ENCODE results near the gene MAP3K14.

Gene MAP3K14

DNA sequence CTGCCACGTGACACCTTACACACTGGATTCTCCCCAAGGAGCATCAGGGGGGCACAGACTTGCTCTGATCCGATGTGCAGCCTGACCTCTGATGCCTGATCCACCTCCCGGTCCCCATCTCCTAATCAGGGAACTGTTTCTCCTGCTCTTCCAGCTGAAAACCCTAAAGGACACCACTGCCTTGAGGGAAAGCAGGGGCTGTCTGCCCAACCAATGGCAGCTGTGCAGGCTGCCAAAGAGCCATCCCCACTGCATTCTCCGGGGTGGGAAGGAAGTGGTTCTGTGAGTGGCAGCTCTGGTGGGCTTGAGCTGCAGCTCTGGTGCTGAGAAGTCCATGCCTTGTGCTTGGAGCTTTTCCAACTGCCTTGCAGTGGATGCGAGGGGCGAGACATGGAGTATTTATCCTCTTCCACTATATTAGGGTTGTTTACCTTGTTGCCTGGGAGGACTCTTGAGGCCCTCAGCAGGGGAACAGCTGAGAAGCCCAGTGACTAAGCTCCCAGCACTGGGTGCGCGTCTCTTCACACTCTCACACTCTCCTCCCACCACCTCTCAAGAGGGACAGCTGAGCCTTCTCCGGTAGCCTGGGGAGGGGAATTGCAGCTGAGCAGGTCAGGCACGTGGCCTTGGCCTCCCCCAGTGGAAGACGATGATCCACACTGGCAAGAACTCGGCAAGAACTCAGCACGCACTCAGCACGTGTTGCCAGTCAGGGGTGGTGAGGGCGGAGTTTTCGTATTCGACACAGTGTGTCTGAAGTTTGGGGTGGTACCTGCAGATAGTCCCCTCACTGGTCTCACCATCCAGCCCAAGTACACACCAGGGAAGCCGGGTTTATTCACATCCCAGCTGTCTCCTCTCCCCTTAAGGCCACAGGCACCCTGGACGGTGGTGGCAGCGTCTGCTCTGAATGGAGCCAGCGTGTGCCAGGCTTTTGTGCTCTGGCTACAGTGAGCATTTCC, 33.9 kb downstream of the MAP3K14 start:
- peak; percentile 75 for DNase-seq (ENCODE audit: low read depth)

DNA sequence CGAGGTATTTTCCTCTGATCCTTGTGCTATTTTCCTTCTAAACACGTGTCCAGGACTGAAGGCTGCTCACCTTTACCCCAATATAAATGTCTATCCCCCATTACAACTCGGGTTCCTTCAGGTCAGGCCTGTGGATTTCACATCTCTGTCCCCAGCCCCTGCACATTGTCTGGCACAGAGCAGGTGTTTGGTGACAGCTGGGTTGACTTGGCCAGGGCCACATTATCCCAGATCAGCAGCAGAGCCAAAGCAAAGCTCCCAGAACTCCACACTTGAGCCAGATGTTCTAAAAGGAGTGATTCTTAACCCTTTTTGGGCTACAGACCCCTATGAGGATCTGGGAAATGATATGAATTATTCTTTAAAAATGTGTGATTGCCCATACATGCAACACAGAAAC, 36.9 kb downstream of the MAP3K14 start:
- no peak for DNase-seq (ENCODE audit: low read depth)

DNA sequence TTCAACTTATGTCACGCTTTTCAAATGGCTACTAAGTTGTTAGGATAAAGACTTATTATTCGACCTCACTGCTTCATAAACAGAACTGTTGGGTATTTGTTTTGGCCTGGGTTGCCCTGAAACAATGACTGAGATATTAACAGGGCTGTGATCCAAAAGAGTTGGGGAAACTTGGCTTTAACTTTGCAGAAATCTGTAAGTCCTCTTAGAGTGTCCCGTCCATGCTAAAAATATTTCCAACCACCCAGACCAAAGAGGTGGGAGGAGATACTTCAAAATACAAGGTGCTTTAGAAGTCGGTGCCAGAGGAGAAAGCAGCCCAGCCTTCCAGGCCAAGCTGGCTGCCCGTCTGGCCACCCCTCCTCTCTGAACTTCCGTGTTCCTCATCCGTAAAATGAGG, 38.8 kb downstream of the MAP3K14 start:
- no peak for DNase-seq (ENCODE audit: low read depth)

GRCh38 chr17:45277216-45277849, 39.5 kb downstream of the MAP3K14 start:
- peak; percentile 85 for DNase-seq (ENCODE audit: low read depth)

DNA sequence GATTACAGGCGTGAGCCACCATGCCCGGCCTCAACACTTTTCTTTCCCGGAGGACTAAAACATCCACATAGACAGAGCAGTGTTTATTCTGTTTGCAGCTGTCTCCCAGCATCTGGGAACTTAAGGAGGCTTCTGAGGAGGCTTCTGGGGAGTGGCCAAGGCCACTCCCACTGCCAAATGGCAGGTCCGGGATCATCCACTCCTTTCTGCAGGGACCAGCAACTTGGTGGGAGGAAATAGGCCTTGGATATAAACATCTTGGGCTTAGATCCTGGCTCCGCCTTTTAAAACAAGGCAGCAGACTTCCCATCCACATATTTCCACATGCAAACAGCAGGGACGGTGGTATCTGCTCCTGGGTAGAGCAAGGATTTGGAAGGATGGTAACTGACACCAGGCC, 40.8 kb downstream of the MAP3K14 start:
- DNase-seq (ENCODE audit: low read depth) = peak; percentile 29

GRCh38 chr17:45274033-45274432, 42.8 kb downstream of the MAP3K14 start:
- no peak for DNase-seq (ENCODE audit: low read depth)

GRCh38 chr17:45273551-45273957, 43.3 kb downstream of the MAP3K14 start:
- DNase-seq (ENCODE audit: low read depth) = no peak

GRCh38 chr17:45271603-45272002, 45.2 kb downstream of the MAP3K14 start:
- DNase-seq (ENCODE audit: low read depth) = no peak

DNA sequence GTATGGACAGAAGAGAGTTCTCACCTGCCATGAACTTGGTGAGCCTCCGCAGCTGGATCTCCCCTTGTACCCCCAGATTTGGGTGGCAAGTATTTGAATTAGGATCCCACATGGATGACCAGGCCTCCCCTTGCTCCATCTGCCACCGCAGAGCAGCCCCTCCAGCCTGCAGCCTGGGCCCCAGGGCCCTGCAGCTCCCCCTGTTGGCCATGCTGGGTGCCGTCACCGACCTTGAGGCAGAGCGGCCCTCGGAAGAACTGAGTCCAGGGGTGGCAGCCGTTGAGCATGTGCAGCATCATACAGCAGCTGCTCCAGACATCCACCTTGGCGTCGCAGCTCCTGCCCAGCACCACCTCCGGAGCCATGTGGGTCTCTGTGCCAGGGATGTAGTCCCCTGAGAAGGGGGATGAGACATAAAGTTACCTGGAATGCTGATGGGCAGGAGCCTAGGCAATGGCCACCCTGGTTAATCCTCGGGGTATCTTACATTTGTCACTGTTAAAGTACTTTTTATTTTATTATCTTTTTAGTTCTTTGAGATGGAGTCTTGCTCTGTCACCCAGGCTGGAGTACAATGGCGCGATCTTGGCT, 45.9 kb downstream of the MAP3K14 start:
- no peak for DNase-seq (ENCODE audit: low read depth)

DNA sequence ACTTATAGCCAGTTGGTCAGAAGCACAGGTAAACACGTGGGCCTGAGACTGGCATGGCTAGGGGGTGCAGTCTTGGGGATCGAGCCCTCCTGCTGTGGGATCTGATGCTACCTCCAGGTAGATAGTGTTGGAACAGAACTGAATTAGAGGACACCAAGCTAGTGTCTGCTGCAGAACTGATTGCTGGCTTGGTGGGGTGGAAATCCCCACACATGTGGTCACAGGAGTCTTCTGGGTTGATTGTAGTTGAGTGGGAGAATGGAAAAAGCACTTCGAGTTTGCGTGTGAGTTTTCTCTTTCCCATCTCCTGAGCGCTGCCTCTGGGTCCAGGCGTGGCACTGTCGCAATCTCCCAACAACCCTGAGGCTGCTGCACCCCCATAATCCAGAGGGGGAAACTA, 46.9 kb downstream of the MAP3K14 start:
- DNase-seq (ENCODE audit: low read depth) = no peak

DNA sequence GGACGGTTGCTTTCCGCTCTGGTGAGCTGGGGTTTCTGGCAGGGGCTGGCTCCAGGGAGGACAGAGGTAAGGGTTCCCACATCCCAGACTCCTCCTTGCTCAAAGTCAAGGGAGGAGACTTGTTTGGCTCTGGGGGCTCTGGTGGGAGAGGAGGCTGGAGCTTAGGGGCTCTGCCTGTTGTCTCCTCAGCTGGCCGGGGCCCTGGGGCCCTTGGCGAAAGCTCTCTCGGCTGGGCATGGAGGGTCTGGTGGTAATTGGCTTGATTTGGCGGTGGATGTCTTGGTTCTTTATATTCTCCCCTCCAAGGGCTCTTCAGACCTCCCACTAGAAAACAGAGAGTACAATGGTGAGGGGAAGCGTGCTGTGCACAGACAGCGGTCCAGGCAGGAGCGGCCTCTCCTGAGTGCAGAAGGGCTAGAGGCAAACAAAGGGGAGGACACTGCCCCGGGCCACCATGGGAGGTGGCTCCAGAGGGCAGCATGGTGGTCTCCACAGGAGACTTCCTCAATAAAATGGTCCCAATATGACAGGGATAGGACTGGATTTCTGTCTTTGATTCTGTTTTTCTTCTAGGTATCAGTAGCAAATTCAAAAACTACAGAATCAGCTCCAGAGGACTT, 49.3 kb downstream of the MAP3K14 start:
- DNase-seq (ENCODE audit: low read depth) = no peak

DNA sequence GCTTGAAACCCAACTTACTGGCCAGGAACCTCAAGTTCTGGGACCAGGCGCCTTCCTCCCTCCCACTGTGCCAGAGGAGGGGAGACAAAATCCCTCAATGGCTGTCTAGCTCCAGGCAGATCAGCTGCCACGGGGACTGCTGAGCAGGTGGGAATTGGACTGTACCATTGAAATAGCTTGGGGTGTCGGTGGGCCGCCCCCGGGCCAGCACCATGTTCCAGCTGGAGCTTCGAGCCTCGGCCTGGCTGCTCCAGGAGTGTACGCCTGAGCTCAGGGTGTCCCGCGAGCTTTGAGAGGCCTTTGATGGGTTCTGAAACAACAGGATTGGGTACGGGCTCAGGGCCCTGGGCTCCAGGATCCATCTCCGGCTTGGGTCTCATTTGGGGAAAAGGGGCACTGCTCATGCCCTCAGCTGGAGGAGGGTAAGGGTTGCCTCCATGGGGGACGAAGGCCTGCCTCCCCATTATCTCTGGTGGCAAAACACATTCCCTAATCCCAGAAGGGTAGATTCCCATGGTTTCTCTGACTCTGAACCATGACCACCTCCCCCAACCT, 50.4 kb downstream of the MAP3K14 start:
- DNase-seq (ENCODE audit: low read depth) = no peak

GRCh38 chr17:45265821-45266220, 51.0 kb downstream of the MAP3K14 start:
- DNase-seq (ENCODE audit: low read depth) = peak; percentile 71

DNA sequence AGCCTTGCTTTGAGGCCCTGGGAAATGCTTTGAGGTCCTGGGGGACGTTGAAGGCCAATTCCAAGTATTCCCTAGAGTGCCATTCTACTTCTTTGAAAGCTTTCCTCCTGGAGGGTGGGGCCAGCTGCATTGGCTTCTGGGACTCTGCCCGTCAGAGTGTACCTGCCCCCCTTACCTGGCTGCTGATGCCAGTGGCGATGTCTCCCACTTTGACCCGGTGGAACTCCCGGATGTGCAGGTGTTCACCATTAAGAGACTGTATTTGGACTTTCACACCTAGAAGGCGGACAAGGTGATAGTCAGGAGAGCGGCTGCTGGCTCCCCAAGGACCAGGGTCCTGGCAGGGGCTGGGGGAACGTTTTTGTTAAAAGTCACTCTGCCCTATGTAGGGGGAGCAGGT, 51.8 kb downstream of the MAP3K14 start:
- no peak for DNase-seq (ENCODE audit: low read depth)

- no peak for DNase-seq (ENCODE audit: low read depth)
Observed at GRCh38 chr17:45264430-45264829, 52.4 kb downstream of the MAP3K14 start.

DNA sequence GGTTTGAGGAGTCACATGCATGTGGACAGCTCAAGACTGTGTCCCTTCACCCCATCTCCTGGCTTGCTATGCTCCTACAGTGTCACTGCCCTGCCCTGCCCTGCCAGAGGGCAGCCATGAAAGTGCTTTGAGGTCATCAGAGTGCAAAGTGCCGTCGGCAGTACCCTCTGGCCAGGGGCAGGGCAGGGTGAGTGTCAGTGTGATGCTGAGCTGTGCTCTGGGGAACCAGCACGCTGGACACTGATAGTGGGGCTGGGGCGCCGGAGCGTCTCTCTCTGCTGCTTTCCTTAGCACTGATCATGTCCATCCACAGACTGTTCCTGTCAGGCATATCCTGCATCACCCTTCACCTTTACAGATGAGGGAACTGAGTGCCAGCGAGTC, 53.4 kb downstream of the MAP3K14 start:
- DNase-seq (ENCODE audit: low read depth) = no peak

GRCh38 chr17:45262516-45263476, 54.0 kb downstream of the MAP3K14 start:
- DNase-seq (ENCODE audit: low read depth) = no peak

- DNase-seq (ENCODE audit: low read depth) = peak; percentile 30
Observed at GRCh38 chr17:45261577-45262515, 55.0 kb downstream of the MAP3K14 start, which contains the start of gene SPATA32. Gene SPATA32, minus strand, starts transcription at chr17:45262094. Its CDS starts 78 bp downstream, at chr17:45262016.

DNA sequence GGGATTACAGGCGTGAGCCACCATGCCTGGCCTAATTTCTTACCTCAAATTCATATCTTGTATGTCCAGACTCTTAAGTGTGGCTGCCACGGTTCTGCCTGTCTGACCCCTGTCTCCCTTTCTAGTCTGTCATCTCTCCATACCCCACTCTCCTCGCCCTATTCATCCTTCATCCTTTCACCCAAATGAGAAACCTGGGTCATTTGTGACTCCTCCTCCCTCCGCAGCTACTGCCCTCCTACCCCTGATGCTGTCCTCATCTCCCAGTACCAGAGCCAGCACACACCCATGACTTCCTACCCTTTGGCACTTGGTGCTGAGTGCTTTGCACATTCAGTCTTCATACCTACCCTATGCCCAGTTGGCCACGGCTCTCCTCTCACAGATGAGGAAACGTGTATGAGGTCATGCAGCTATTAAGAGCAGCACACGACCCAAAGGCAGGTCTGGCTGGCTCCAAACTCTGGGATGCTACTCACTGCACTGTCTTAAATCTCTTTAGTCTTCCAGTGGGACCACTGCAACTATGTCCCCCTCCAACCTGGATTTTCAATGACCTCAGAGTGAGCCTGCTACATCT, 56.5 kb downstream of the MAP3K14 start:
- no peak for DNase-seq (ENCODE audit: low read depth)
